ENCODE results near the gene PARD3.

DNA sequence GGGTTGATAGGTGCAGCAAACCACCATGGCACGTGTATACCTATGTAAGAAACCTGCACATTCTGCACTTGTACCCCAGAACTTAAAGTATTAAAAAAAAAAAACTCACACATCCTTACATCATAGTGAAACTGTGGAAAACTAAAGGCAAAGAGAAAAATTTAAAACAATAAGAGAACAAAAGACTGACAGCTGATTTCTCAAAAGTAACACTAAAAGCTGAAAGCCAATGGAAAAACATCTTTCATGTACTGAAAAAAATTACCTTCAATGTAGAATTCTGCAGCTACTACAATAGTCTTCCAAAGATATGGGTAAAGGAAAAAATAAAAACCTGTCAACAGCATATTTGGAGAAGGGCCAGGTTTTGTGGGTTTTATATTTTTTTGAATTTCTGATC, 751.5 kb downstream of the PARD3 start:
- no peak for TF ChIP-seq CTCF (IDR thresholded peaks at IDR 0.05; ENCODE audit: insufficient read depth, low read length, poor library complexity, severe bottlenecking)
- no peak for TF ChIP-seq EZH2phosphoT487 (conservative IDR thresholded peaks at IDR 0.05; ENCODE audit: low read length)
